Activated CD8-positive, alpha-beta T cell treated with anti-CD3 and anti-CD28 coated beads for 36 hours (primary cell): ENCODE data around the gene CTNNA2. TPM values are rescaled to one million over a fixed set of nuclear protein-coding genes. Genes with fewer than 3 reads are reported as not detected.

Experiments used
- ATAC-seq: fragments of 200-7000 bp; cut with Tn5 transposase; one replicate; pipeline ENCODE4 v1.10.0; 2021; ENCODE audit warnings: mild to moderate bottlenecking, moderate library complexity
- CTCF ChIA-PET: fragments of 350-600 bp; sonication (Branson Sonifier 250); formaldehyde crosslinking; loops from one replicate; lab custom pipeline; 2021; ENCODE audit warnings: antibody characterized with exemption; lab: Charles Lee
- POLR2A ChIA-PET: fragments of 350-600 bp; sonication (Branson Sonifier 250); formaldehyde crosslinking; loops from one replicate; lab custom pipeline; 2021; ENCODE audit warnings: antibody characterized with exemption; lab: Charles Lee
- DNase-seq: peaks from one replicate; pipeline ENCODE4 v3.0.0-alpha.2; 2020
- H3K27ac Mint-ChIP-seq: one replicate; pipeline ENCODE4 v1.8.0; 2021; ENCODE audit warnings: mild to moderate bottlenecking, mixed read lengths
- H3K27me3 Mint-ChIP-seq: one replicate; pipeline ENCODE4 v1.8.0; 2021; ENCODE audit warnings: mixed read lengths
- H3K36me3 Mint-ChIP-seq: one replicate; pipeline ENCODE4 v1.8.0; 2021; ENCODE audit warnings: low read depth, mixed read lengths
- H3K4me1 Mint-ChIP-seq: one replicate; pipeline ENCODE4 v1.8.0; 2021; ENCODE audit warnings: low read depth, mixed read lengths
- H3K4me3 Mint-ChIP-seq: one replicate; pipeline ENCODE4 v1.8.0; 2021; ENCODE audit warnings: mild to moderate bottlenecking, moderate library complexity, mixed read lengths
- H3K9me3 Mint-ChIP-seq: one replicate; pipeline ENCODE4 v1.8.0; 2021; ENCODE audit warnings: mixed read lengths
- CTCF ChIP-seq: fragments of 200-600 bp; IDR thresholded peaks from one replicate; pipeline ENCODE4 v1.8.0; 2022; ENCODE audit warnings: antibody characterized with exemption, mild to moderate bottlenecking
- intact Hi-C: fragments of 100-400 bp; cut with micrococcal nuclease; formaldehyde crosslinking; loops from one replicate; pipeline ENCODE4 v1.10.0; 2022
- total RNA-seq, 2 experiments: library from RNA; stranded (reverse); gene quantifications; one replicate each; pipeline ENCODE4 v1.2.3, GENCODE V29; 2021

The CTNNA2 gene
- total RNA-seq, 2 experiments from 2014 or later, result not detected

- ChIA-PET CTCF (no interaction called here), POLR2A (no interaction called here)
- Mint-ChIP-seq H3K27me3 (no peaks in the 10 kb centered on the region), H3K9me3 (peaks cover 4% of the 10 kb centered on the region), H3K27ac (no peak overlapping the region), H3K4me1 (no peaks in the 10 kb centered on the region), H3K36me3 (no peaks in the 10 kb centered on the region), H3K4me3 (no peak overlapping the region)
- intact Hi-C loops, result no loop called here
- ATAC-seq (no peak), DNase-seq (no peak)
- no peak for TF ChIP-seq CTCF
Measured at GRCh38 chr2:79830501-79830900, 317.6 kb downstream of the CTNNA2 start.

GRCh38 chr2:79831961-79832360, 319.1 kb downstream of the CTNNA2 start:
- DNase-seq (no peak), ATAC-seq (no peak)
- no peaks in the 10 kb centered on the region for H3K27me3 Mint-ChIP-seq
- H3K27ac Mint-ChIP-seq, result no peak overlapping the region
- no peaks in the 10 kb centered on the region for H3K4me1 Mint-ChIP-seq
- ChIA-PET CTCF (no interaction called here), POLR2A (no interaction called here)
- intact Hi-C loops, result no loop called here
- H3K9me3 Mint-ChIP-seq, result peaks cover 2% of the 10 kb centered on the region
- no peak for TF ChIP-seq CTCF
- H3K4me3 Mint-ChIP-seq, result no peak overlapping the region
- no peaks in the 10 kb centered on the region for H3K36me3 Mint-ChIP-seq

- no peak for DNase-seq
- ATAC-seq, result no peak
- intact Hi-C loops, result no loop called here
- H3K4me3 Mint-ChIP-seq, result no peak overlapping the region
- H3K36me3 Mint-ChIP-seq, result no peaks in the 10 kb centered on the region
- no peak overlapping the region for H3K27ac Mint-ChIP-seq
- peaks cover 2% of the 10 kb centered on the region for H3K9me3 Mint-ChIP-seq
- H3K27me3 Mint-ChIP-seq, result no peaks in the 10 kb centered on the region
- no peaks in the 10 kb centered on the region for H3K4me1 Mint-ChIP-seq
- POLR2A ChIA-PET, result no interaction called here
- no peak for TF ChIP-seq CTCF
- CTCF ChIA-PET, result no interaction called here
Measured at GRCh38 chr2:79832511-79833234, 319.8 kb downstream of the CTNNA2 start.

GRCh38 chr2:79833235-79833878, 320.5 kb downstream of the CTNNA2 start:
- no peak for TF ChIP-seq CTCF
- ChIA-PET POLR2A (no interaction called here), CTCF (no interaction called here)
- Mint-ChIP-seq H3K9me3 (peaks cover 2% of the 10 kb centered on the region), H3K4me1 (no peaks in the 10 kb centered on the region), H3K4me3 (no peak overlapping the region), H3K27ac (no peak overlapping the region), H3K36me3 (no peaks in the 10 kb centered on the region), H3K27me3 (no peaks in the 10 kb centered on the region)
- no peak for ATAC-seq
- intact Hi-C loops, result no loop called here
- DNase-seq, result no peak

- H3K27ac Mint-ChIP-seq, result no peak overlapping the region
- H3K27me3 Mint-ChIP-seq, result no peaks in the 10 kb centered on the region
- no peak overlapping the region for H3K4me3 Mint-ChIP-seq
- H3K4me1 Mint-ChIP-seq, result no peaks in the 10 kb centered on the region
- POLR2A ChIA-PET, result no interaction called here
- ATAC-seq (no peak), DNase-seq (no peak)
- no peak for TF ChIP-seq CTCF
- H3K9me3 Mint-ChIP-seq, result peaks cover 7% of the 10 kb centered on the region
- CTCF ChIA-PET, result no interaction called here
- no peaks in the 10 kb centered on the region for H3K36me3 Mint-ChIP-seq
- intact Hi-C loops, result no loop called here
Measured at GRCh38 chr2:79835911-79836310, 323.1 kb downstream of the CTNNA2 start.
